GM21576 (cell line): Measurements from ENCODE around the gene FTCDNL1.
A peak's percentile ranks its signal among the peaks of the same experiment; 100 is the strongest.

Experiments
- ATAC-seq: cut with Tn5 transposase; IDR thresholded peaks from one replicate; pipeline ENCODE4 v1.9.1; 2021; ENCODE audit warnings: mild to moderate bottlenecking, moderate library complexity; ENCODE audit not compliant: unreplicated experiment

The FTCDNL1 gene

DNA sequence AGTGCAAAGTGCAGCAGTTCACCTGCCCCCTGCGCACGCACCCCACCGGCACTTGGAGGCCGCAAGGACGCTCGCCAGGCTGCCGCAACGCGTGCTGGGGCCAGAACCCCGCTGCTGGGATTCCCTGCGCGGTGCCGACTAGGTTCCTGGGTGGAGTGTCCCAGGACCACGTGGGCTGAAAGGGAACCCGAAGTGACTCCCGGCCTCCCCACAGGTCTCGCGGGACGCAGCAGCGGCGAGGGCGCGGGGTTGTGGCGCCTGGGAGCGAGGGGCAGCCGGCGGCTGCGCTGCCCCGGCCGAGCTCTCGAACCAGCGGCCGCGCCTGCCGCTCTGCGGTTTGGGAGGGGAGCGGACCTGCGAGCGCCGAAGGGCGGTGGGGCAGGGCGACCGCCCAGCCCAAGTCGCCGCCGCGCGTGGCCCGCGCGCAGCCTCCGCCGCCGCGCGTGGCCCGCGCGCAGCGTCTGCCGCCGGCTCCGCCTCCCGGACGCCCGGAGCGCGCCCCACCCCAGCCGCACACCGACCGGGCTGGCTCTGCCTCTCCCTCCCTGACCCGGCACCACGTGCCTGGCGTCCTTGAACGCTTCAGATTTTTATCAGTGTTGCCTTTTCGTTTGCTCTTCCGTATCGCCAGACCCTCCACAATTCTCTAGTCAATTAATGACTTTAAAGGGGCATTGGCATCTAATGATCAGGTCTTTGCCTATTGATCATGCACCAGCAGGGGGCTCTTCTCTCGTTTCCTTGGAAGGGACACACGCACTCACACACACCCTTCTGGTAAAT lies at the start of gene FTCDNL1:
Gene FTCDNL1 (minus strand): TSS at position 475 of the 783 bp plus-strand sequence. CDS start 2,230 bp downstream, outside the sequence.
- peak; percentile 93 for ATAC-seq

GRCh38 chr2:199896617-199897016 lies 45.6 kb upstream of the FTCDNL1 start:
- no peak for ATAC-seq

DNA sequence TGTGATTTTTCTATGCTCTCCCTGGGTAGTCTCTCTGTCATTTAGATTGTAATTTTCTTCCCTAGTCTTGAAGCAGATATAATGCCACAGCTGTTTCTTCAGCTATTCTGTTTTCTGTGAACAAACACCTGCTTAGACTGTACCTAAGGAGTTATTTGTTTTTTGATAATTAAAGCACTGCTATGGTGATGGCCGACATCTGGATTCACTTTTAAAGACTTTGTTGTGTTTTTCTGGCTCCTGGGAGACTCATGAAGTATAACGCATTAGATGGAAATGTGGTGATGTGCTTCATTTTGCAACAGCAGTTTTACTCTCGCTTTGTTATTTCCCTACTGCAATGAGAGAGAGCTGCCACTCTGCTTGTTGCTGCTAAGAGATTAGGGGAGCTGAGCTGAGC lies 44.4 kb upstream of the FTCDNL1 start:
- no peak for ATAC-seq

DNA sequence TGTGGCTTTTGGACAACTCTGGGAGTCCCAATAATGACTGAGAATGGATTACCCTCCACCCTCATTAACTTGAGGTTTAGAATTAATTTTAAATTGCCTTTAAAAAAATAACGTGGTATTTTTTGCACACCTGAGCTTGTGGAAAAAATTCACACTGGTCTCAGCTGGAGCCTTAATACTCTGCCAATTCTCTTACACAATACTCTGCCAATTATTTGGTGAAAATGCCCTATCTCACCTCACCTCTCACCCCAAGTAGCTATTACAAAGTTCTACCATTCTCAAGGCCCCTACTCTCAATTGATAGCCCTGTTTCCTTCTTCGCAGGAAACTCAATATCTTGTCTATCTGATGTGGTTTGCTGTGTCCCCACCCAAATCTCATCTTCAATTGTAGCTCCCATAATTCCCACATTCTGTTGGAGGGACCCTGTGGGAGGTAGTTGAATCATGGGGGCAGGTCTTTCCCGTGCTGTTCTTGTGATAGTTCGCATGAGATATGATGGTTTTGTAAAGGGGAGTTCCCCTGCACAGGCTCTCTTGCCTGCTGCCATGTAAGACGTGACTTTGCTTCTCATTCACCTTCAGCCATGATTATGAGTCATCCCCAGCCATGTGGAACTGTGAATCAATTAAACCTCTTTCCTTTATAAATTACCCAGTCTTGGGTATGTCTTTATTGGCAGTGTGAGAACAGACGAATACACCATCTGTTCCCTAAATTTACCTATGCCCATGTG lies 32.7 kb upstream of the FTCDNL1 start:
- no peak for ATAC-seq

DNA sequence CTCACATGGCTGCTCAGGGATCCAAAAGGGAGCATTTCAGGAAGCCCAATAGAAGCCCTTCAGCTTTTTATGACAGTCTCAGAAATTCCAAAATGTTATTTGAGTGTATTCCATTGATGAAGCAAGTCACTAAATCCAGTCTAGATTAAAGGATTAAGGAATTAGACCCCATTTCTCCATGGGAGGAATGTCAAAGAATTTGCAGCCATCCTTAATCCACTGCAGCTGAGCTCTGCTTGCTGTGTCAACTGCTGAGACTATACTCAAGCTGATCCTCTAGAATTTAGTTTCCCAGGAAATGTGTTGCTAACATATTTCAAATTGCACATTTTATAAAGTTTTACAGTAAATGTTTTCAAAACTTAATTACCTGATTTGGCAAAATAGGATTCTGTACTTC lies 31.7 kb upstream of the FTCDNL1 start:
- no peak for ATAC-seq

GRCh38 chr2:199875400-199875799 lies 24.4 kb upstream of the FTCDNL1 start:
- ATAC-seq, result no peak

DNA sequence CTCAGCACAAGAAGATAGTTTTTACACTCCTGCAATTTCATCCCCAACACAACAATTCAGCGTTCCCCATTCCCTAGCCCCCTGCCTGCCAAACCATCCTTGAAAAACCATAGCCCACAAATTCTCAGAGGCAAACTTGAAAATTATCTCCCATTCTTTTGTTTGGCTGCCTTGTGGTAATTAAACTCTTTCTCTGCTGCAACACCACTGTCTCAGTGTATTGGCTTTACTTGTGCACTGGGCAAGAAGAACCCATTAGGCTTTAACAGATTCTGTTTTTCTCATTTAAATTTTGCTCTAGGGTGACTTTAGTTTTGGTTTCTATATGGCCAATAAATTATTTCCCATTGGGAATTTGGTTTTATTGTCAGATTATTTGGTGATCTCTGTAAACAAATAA lies 23.2 kb upstream of the FTCDNL1 start:
- ATAC-seq, result no peak

- no peak for ATAC-seq
Observed at GRCh38 chr2:199870581-199870980, 19.6 kb upstream of the FTCDNL1 start.

- ATAC-seq, result no peak
Observed at GRCh38 chr2:199869653-199870052, 18.7 kb upstream of the FTCDNL1 start.

- no peak for ATAC-seq
Observed at GRCh38 chr2:199869227-199869541, 18.2 kb upstream of the FTCDNL1 start.

DNA sequence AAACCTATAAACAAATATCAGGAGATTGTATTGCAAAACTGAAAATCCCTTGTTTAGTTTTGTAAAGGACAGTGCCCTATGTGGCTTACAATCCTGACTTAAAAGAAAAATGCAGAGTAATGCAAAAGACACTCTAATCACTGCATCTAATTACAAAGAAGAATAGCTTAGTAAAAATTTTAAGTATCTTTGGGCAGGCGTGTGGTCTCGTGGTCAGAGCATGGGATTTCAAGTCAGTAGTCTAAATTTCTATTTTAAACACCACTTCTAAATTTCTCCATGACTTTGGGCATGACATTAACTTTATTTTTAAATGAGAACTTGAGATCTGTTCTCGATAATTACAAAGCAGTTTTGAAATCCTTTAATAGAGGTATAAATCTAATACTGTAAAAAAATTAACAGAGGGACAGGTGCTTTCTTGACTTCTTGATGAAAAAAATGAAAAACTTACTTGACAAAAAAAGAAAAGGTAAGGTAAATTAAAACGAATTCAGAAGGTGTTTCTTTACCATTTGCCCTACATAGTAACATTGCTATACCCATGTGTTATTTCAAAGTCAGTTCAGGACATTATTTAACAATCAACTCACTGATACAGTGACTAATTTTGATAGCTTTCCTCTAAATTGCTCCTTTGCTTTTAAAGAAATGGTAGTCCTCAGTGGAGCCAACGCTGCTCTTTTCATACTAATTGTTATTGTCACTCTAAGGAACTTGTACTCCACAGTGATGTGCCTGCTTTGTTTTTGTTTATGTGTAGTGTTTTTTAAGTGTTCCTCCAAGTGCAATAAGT lies 17.6 kb upstream of the FTCDNL1 start:
- ATAC-seq, result no peak

DNA sequence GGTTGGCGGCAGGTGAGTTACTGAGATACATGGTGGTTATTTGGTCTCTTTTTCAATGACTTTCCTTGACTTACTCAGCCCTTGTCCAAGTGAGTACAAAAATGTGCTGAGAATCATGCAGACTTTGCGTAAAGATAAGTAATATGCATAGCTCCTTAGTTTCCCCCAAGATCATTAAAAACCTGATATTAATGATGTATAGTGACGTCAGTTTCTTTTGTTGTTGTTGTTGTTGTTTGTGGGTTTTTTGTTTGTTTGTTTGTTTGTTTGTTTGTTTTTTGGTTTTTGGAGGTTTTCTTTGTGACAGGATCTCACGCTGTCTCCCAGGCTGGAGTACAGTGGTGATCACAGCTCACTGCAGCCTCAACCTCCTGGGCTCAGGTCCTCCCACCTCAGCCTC lies 14.9 kb upstream of the FTCDNL1 start:
- no peak for ATAC-seq

- ATAC-seq, result no peak
Observed at GRCh38 chr2:199862788-199863187, 11.8 kb upstream of the FTCDNL1 start.

GRCh38 chr2:199861132-199861774 lies 10.3 kb upstream of the FTCDNL1 start:
- ATAC-seq, result no peak

- ATAC-seq, result no peak
Observed at GRCh38 chr2:199855812-199856211, 4.8 kb upstream of the FTCDNL1 start.

- no peak for ATAC-seq
Observed at GRCh38 chr2:199851883-199852282, 891 bp upstream of the FTCDNL1 start.

DNA sequence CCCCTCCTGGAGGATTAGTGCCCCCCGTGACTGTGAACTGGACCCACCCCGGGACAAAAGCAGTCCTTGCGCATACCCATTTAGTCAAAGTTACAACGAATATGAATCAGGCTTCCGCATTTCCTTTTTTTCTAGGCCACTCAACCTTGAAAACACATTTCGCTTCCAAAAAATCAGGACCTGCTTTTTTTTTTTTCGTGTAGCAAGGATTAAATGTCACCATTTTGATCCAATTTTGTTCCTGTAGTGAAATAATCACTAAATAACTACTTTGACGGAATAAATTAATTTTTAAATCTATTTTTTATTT lies 464 bp upstream of the FTCDNL1 start:
- no peak for ATAC-seq

DNA sequence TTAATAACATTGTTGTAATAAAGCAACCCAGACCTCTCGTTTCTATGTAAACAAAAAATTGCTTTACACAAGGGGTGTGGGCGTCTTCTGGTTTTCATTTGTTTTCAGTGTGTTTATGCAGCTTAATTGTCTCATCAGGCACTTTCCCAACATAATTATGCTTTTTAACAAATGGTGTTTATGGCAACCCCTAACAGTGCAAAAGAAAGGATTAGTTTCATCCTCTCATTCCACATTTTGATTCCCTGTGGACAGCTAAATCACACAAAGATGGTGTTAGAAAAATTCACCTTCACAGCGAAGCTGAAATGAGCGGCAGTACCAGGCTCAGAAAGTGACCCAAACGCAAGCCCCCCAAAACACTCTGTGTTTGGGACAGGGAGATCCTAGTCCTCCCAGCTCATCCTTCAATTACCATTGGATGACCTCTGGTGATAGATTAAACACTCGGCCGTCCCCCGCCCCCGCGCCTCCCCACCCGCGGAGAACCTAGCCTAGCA lies 724 bp downstream of the FTCDNL1 start:
- no peak for ATAC-seq

- no peak for ATAC-seq
Observed at GRCh38 chr2:199848389-199849130, 2.4 kb downstream of the FTCDNL1 start.

GRCh38 chr2:199847181-199847864 lies 3.7 kb downstream of the FTCDNL1 start:
- ATAC-seq, result no peak
